Articular chondrocyte of knee joint (primary cell): ENCODE results near the gene HRK. TPM values are rescaled to one million over a fixed set of nuclear protein-coding genes. Genes with fewer than 3 reads are reported as not detected.

ENCODE experiments used
- total RNA-seq: library from RNA; depleted of rRNA; stranded (reverse); fragments of >200 nt; gene quantifications from 2 replicates; pipeline ENCODE4 v1.2.3, GENCODE V29; 2012

Gene HRK
- total RNA-seq: 0.13 and 0.76 TPM in 2 replicates

DNA sequence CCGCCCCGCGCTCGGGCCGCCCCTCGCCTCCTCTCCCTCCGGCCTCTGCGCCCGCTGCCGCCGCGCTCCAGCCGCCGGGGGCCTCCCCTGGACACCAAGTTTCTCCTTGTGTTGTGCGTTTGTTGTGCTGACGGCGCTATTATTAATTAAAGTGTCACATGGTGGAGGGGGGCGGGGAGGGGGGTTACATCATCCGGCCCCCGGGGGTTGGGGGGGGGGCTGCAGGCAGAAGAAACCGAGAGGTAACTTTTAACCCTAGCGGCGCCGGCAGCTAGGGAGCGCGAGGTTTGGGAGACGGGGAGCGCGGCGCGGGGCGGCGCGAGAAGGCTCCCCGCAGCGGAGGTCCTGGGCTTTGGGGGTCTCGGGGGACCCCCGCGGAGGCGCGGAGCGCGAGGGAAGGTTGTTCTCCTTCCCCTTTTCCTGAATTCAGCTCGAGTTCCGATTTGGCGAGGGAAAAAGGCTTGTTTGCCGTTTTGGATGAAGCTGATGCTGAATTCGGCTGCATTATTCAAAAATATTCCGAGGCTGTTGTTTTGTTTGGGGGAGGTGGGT is at the start of gene HRK:
TSS of gene HRK (minus strand) at position 117 of the 552 bp plus-strand sequence. CDS start 134 bp downstream, outside the sequence.

GRCh38 chr12:116910645-116911451 is 29.6 kb upstream of the HRK start, which contains the start of gene FBXW8:
TSS of gene FBXW8 (plus strand) at chr12:116910950. CDS start at chr12:116911038, 88 bp downstream.

Other genes starting within 250 kb of the HRK start
- gene SPRING1, start 143.4 kb downstream of the HRK start, total RNA-seq: 22.7 and 25.9 TPM in 2 replicates
- gene RNFT2, start 143.1 kb downstream of the HRK start, total RNA-seq: 1.8 and 2.3 TPM in 2 replicates
- 22.9 and 24.4 TPM in 2 replicates for gene FBXW8, start 29.5 kb upstream of the HRK start, total RNA-seq
- gene TESC, start 218.0 kb upstream of the HRK start, total RNA-seq: not detected in 2 replicates